ENCODE measurements around the gene EVL. TPM values are rescaled to one million over a fixed set of nuclear protein-coding genes. Genes with fewer than 3 reads are reported as not detected.

EVL gene
- total RNA-seq, 1 experiment from 2014 or later, result 82.9 TPM

- no peak for DNase-seq (ENCODE audit: low spot score)
- Histone ChIP-seq H3K9me3 (ENCODE audit: low read depth, low read length, poor library complexity, severe bottlenecking) (no peaks in the 10 kb centered on the region), H3K27ac (ENCODE audit: low read depth, low read length, poor library complexity, severe bottlenecking) (no peak overlapping the region), H3K27me3 (replicated peaks; ENCODE audit: insufficient read depth, low read depth, low read length, poor library complexity) (no peaks in the 10 kb centered on the region), H3K4me1 (ENCODE audit: insufficient read depth, low read length, poor library complexity, severe bottlenecking) (peaks cover 13% of the 10 kb centered on the region), H3K36me3 (ENCODE audit: insufficient read depth, low read length, poor library complexity, severe bottlenecking) (no peaks in the 10 kb centered on the region), H3K4me3 (ENCODE audit: low read depth, low read length, poor library complexity, severe bottlenecking) (no peak overlapping the region)
- TF ChIP-seq, protein P1, sequence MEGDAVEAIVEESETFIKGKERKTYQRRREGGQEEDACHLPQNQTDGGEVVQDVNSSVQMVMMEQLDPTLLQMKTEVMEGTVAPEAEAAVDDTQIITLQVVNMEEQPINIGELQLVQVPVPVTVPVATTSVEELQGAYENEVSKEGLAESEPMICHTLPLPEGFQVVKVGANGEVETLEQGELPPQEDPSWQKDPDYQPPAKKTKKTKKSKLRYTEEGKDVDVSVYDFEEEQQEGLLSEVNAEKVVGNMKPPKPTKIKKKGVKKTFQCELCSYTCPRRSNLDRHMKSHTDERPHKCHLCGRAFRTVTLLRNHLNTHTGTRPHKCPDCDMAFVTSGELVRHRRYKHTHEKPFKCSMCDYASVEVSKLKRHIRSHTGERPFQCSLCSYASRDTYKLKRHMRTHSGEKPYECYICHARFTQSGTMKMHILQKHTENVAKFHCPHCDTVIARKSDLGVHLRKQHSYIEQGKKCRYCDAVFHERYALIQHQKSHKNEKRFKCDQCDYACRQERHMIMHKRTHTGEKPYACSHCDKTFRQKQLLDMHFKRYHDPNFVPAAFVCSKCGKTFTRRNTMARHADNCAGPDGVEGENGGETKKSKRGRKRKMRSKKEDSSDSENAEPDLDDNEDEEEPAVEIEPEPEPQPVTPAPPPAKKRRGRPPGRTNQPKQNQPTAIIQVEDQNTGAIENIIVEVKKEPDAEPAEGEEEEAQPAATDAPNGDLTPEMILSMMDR (conservative IDR thresholded peaks at IDR 0.05; ENCODE audit: low read depth, low read length), result no peak
- no peak for TF ChIP-seq EZH2 (IDR thresholded peaks at IDR 0.05; ENCODE audit: borderline replicate concordance, low read depth, low read length, poor library complexity, severe bottlenecking)
- no TSS peak for BruUV-seq (replicated peaks)
- ChIA-PET CTCF (no interaction called here), POLR2A (ENCODE audit: low non-redundant PET) (no interaction called here)
- intact Hi-C loops (cut with micrococcal nuclease; ENCODE audit: unreplicated experiment), result no loop called here
Observed at GRCh38 chr14:100128688-100129087, 63.5 kb downstream of the EVL start.

GRCh38 chr14:100129161-100129589 is 64.0 kb downstream of the EVL start:
- intact Hi-C loops (cut with micrococcal nuclease; ENCODE audit: unreplicated experiment), result no loop called here
- H3K27me3 ChIP-seq (replicated peaks; ENCODE audit: insufficient read depth, low read depth, low read length, poor library complexity), result no peaks in the 10 kb centered on the region
- POLR2A ChIA-PET (ENCODE audit: low non-redundant PET), result no interaction called here
- TF ChIP-seq EZH2 (IDR thresholded peaks at IDR 0.05; ENCODE audit: borderline replicate concordance, low read depth, low read length, poor library complexity, severe bottlenecking), result no peak
- CTCF ChIA-PET, result no interaction called here
- H3K4me3 ChIP-seq (ENCODE audit: low read depth, low read length, poor library complexity, severe bottlenecking), result no peak overlapping the region
- BruUV-seq (replicated peaks), result no TSS peak
- peaks cover 13% of the 10 kb centered on the region for H3K4me1 ChIP-seq (ENCODE audit: insufficient read depth, low read length, poor library complexity, severe bottlenecking)
- DNase-seq (ENCODE audit: low spot score), result no peak
- H3K9me3 ChIP-seq (ENCODE audit: low read depth, low read length, poor library complexity, severe bottlenecking), result no peaks in the 10 kb centered on the region
- no peaks in the 10 kb centered on the region for H3K36me3 ChIP-seq (ENCODE audit: insufficient read depth, low read length, poor library complexity, severe bottlenecking)
- H3K27ac ChIP-seq (ENCODE audit: low read depth, low read length, poor library complexity, severe bottlenecking), result no peak overlapping the region

GRCh38 chr14:100130521-100130920 is 65.3 kb downstream of the EVL start:
- ChIA-PET POLR2A (ENCODE audit: low non-redundant PET) (no interaction called here), CTCF (no interaction called here)
- no TSS peak for BruUV-seq (replicated peaks)
- Histone ChIP-seq H3K27me3 (replicated peaks; ENCODE audit: insufficient read depth, low read depth, low read length, poor library complexity) (no peaks in the 10 kb centered on the region), H3K4me3 (ENCODE audit: low read depth, low read length, poor library complexity, severe bottlenecking) (no peak overlapping the region), H3K27ac (ENCODE audit: low read depth, low read length, poor library complexity, severe bottlenecking) (no peak overlapping the region), H3K9me3 (ENCODE audit: low read depth, low read length, poor library complexity, severe bottlenecking) (no peaks in the 10 kb centered on the region), H3K4me1 (ENCODE audit: insufficient read depth, low read length, poor library complexity, severe bottlenecking) (peaks cover 13% of the 10 kb centered on the region), H3K36me3 (ENCODE audit: insufficient read depth, low read length, poor library complexity, severe bottlenecking) (no peaks in the 10 kb centered on the region)
- no peak for DNase-seq (ENCODE audit: low spot score)
- intact Hi-C loops (cut with micrococcal nuclease; ENCODE audit: unreplicated experiment), result no loop called here
- no peak for TF ChIP-seq EZH2 (IDR thresholded peaks at IDR 0.05; ENCODE audit: borderline replicate concordance, low read depth, low read length, poor library complexity, severe bottlenecking)
- TF ChIP-seq, protein P1 (conservative IDR thresholded peaks at IDR 0.05; ENCODE audit: low read depth, low read length), result no peak

- H3K27me3 ChIP-seq (replicated peaks; ENCODE audit: insufficient read depth, low read depth, low read length, poor library complexity), result no peaks in the 10 kb centered on the region
- CTCF ChIA-PET, result no interaction called here
- no peaks in the 10 kb centered on the region for H3K36me3 ChIP-seq (ENCODE audit: insufficient read depth, low read length, poor library complexity, severe bottlenecking)
- no peak overlapping the region for H3K27ac ChIP-seq (ENCODE audit: low read depth, low read length, poor library complexity, severe bottlenecking)
- intact Hi-C loops (cut with micrococcal nuclease; ENCODE audit: unreplicated experiment), result no loop called here
- TF ChIP-seq EZH2 (IDR thresholded peaks at IDR 0.05; ENCODE audit: borderline replicate concordance, low read depth, low read length, poor library complexity, severe bottlenecking), result no peak
- TF ChIP-seq, protein P1 (conservative IDR thresholded peaks at IDR 0.05; ENCODE audit: low read depth, low read length), result no peak
- no peak overlapping the region for H3K4me3 ChIP-seq (ENCODE audit: low read depth, low read length, poor library complexity, severe bottlenecking)
- BruUV-seq (replicated peaks), result no TSS peak
- DNase-seq (ENCODE audit: low spot score), result no peak
- POLR2A ChIA-PET (ENCODE audit: low non-redundant PET), result no interaction called here
- H3K4me1 ChIP-seq (ENCODE audit: insufficient read depth, low read length, poor library complexity, severe bottlenecking), result peaks cover 13% of the 10 kb centered on the region
- H3K9me3 ChIP-seq (ENCODE audit: low read depth, low read length, poor library complexity, severe bottlenecking), result no peaks in the 10 kb centered on the region
Observed at GRCh38 chr14:100131181-100131580, 66.0 kb downstream of the EVL start.
